HG02610 (cell line): ENCODE data around the gene UTS2B.

Experiments used
- ATAC-seq: cut with Tn5 transposase; IDR thresholded peaks from one replicate; pipeline ENCODE4 v1.9.1; 2021; ENCODE audit warnings: mild to moderate bottlenecking, moderate library complexity; ENCODE audit not compliant: unreplicated experiment

UTS2B gene

DNA sequence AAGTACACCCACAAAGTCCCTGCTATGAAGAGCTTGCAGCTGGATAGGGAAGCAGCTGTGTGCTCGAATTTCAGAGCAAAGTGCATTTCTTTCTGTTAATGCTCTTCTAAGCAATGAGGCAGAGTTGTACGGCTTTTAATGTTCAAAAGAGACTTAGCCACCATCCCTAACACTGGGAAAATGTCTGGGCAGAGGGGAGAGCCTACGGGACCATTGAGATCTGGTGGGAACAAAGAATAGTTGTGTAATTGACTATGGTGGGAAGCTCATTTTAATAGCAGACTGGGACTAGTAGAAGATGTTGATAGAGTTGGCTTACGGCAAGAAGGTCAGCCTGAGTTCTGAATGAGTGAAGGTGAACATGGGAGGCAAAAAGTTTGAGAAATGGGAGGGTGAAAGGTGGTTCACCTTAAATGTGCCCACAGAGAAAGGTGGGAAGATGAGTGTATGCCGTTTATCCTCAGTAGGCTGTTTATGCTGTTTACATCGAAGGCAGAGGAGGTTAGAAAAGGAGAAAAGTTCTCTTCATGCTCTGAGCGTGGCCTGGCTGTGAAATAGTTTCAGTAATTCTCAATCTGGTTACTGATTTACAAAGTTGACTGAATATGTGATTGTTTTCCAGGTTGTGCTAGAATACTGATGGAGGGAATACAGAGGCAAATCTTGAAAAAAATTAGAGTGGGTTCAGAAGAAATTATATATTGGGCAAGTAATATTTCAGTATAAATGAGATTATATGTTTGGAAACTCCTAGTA, 22.9 kb upstream of the UTS2B start:
- no peak for ATAC-seq

DNA sequence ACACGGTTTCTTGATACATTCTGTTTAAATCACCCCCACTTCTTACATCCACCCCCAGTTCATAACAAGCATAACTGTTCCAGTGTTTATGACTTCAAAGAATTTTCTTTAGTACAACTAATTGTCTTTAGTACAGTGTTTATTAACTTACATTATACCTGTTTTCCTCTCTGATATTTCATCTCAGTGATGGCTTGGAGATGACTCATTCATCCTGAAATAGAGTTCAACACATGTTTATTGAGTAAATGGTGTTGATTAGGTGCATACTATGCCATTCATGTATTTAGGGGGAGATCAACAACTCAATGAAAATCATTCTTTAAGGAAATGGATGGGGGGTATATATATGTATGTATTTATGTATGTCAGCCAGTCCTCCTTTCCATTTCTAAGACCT, 21.7 kb upstream of the UTS2B start:
- ATAC-seq: no peak

DNA sequence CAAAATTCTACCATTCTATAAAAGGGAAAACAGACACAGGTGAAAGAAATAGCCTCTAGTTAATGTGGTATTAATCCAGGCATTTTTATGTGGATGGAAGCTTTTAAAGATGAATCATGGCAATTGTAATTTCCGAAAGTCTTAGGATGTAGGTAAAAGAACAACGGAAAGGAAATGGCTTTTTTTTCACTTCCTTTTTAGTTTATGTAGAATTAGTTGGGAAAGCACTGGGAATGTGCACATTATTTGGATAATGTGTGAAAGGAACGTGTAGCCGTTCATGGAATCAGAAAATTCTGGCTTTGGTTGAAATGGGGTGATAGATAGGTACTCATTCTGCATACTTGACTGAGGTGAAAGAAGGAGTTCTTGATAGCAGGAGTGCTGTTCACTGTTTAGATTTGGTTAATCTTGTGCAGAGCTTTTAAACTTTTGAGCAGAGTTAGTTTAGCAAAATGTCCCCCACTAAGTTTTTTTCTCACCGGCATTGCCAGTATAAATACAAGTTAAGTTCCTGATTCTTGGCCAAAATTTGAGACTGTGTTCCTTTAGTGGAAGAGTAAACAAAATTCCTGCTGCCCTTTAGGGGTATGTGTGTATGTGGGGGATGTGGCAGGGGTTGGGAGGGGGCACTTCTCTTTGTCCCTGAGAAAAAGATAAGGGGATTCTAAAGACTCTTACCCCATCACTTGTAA, 20.2 kb upstream of the UTS2B start:
- no peak for ATAC-seq

DNA sequence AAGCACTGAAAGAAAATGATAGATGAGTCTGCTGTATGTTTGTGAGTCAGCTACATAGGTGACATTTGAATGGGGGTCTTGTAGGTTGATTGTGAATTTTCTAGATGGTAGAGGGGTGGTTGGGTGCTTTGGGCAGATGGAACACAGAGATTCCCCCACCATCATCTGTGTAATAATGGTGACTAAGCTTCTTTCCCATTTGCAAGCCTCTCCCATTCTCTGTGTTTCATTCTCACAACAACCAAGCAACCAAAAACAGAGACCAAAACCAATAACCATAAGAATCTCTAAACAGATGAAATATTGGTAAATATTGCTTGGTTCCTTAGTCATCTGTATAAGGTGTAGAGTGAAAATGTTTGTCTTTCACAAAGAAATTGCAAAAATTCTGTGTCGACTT, 17.8 kb upstream of the UTS2B start:
- no peak for ATAC-seq

DNA sequence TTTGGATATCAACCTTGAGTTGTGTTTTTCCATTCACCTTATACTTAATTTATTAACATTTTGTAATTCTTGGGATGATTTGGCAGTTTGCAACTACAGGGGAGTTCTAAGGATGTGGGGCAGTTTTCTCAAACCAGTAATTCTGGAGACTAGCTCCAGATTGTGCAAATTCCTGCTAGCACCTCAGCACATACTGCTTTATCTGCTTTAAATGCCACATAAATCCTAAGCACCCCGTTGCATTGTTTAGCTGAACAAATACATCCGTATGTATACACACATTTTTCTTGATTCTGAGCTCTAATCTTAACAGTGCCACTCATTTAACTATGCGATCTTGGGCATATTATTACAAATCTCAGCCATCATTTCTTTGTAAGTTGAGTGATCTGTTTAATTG, 16.9 kb upstream of the UTS2B start:
- ATAC-seq: no peak

DNA sequence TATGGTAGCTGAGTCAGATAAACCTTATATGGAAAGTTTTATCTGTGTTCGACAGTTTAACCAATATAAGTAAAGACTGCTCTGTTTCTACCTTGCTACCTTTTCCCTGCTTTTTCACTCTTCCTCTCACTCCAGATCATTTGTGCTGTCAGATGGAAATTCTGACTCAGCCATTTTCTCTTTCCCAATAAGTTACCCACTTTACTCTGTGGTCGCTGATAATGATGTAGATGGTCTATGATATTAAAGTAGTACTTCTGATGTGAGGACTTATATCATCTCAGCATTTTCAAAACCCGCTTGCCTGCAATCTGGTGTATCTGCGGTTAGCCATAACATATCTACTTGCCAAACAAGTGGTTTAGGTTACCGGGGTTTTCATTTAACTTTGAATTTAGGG, 15.0 kb upstream of the UTS2B start:
- no peak for ATAC-seq

DNA sequence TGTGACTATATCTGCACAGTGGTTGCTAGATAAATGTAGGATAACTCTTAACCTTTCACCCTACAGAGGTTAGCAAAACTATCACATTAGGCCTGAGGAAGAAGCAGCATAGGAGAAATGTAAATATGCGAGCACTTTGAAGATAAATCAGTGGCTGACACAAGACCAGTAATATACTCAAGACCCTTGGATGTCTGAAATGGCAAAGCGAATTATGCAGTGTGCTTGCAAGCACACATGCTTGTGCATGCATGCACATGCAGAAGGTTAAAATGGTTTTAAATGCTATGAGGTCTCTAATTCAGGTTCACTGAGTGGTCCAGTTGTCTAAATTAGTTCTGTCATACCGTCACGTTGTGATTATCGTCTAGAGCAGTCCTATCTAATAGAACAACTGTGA, 13.6 kb upstream of the UTS2B start:
- no peak for ATAC-seq

DNA sequence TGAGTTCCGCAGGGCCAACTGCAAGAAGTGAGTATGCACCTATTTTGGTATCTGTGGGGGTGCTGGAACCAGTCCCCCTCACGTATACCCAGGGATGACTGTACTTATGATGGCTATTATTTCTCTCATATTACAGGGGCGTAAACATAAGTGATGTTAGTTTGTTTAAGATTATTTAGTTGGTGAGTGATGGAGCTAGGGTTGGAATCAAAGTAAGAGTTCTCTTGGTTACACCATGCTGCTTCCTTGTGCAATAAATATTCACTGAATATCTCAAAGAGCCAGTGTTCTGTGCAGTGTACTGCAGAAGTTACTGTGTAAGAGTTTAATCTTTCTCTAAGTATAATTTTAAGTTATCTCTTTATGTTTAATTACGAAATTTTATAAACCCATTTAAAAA, 12.8 kb upstream of the UTS2B start:
- ATAC-seq: no peak

DNA sequence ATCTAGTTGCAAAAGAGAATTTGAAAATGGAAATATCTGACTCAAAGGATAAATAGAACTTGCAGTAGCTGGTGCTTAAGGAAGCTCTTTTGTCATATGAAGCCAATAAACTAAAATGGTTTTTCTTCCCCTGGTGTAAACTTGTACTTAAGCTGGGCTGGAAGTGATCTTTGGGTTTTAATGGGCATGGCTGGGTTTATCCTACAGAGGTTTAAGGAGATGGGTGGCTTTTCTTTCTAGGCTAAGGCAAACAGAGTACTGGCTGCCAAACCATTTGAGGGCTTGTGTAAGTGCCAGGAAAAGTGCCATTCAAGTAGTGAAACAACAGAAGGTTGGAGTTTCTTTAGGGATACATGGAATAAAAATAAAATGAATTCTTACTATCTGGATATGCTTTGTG, 12.1 kb upstream of the UTS2B start:
- ATAC-seq: no peak

DNA sequence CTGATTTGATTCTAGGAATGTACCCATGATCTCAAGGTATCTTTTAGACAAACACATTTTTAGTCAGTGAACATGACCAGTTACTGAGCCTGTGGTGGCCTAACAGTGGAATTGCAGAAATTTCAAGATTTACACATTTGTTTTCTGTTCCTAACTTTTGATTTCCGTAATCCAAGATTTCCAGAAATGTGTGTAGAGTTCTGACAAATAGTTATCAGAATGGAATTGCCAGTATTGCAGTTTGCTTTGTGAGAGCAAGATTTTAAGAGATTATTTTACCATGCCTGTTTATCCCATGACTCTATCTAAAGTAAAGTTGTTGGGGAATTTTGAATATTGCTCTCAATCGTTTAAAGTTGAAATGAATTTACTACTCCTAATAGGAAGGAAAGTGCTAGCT, 11.7 kb upstream of the UTS2B start:
- no peak for ATAC-seq

DNA sequence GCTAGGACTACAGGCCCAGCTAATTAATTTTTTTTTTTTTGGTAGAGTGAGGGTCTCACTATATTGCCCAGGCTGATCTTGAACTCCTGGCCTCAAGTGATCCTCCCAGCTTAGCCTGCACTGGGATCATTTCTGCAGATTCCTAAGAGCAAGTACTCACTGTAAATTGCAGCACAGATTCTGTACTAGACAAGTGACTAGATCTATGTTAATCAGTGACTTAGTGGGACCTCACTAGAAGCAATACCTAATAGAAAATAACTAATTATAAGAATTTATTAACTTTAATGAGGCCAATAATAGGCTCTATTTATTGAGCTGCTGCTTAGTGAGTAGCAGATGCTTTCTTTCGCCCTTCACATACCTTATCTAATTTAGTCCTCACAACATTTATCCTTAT, 10.6 kb upstream of the UTS2B start:
- no peak for ATAC-seq

DNA sequence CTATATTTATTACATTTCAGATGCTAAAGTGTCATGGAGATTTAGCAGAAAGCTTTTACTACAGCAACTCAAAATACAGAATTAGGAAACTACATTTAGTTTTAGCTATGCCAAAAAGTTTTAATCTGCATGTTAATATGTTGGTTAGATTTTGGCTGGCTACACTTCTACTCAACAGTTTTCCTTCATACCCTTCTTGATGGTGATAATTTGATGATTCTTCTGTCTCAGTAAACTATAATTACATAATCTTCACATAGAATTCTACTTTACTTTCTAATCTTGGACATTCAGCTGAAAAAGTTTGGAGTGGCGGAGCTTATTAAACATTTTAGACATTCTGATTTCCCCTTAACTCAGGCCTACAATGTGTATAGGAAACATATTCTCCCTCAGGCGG, 10.0 kb upstream of the UTS2B start:
- no peak for ATAC-seq

DNA sequence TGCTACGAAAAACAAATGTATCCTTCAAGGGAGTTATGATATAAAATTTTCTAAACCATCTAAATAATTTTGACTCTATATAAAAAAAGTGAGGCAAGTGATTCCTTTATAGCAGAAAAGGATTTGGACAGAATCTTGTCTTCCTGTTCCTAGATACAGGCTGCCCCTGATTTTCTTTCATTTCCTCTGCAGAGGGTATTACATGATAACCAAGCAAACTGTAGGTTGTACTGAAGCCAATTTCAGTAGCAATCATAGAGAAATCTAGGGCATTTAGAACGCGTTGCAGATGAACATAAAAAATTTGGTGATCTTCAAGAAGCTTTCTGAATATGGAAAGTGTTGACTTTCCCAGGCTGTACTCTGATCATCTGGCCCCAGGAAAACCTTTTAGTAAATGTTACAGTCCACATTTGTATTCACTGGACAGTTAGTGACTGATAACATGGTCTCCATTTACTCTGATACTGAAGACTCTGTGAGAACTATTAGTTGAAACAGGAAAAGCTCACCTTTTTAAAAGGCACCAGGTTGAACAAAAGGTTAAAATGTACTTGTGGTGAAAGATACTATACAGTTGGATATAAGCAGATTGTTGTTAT, 9.1 kb upstream of the UTS2B start:
- no peak for ATAC-seq

DNA sequence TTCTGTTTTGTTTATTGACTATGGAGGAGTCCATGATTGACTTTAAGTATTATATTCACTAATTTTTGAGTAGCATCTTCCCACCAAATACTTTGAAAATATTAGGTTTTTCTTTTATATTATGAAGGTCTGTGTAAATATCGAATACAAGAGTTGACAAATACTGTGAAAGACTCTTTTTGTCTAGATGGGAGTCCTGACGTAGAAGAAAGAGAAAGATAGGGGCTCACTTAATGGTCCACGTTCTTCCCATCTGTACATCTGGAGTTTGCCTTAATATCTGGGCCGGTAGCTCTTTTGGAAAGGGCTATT, 7.8 kb upstream of the UTS2B start:
- no peak for ATAC-seq

DNA sequence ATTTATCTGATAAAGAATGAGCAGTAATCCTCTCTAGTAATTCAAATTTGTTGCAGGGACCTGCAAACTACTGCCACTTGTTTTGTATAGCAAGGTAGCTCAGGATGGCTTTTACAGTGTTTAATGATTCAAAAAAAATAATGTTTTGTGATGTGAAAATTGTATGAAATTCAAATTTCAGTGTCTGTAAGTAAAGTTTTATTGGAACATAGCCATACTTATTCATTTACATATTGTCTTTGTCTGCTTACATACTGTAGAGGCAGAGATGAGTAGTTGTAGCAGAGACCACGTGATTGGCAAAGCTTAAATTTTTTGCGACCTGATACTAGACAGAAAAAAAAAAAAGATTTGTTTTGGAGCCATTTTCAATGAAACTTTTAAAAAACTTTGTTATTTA, 6.5 kb upstream of the UTS2B start:
- no peak for ATAC-seq

DNA sequence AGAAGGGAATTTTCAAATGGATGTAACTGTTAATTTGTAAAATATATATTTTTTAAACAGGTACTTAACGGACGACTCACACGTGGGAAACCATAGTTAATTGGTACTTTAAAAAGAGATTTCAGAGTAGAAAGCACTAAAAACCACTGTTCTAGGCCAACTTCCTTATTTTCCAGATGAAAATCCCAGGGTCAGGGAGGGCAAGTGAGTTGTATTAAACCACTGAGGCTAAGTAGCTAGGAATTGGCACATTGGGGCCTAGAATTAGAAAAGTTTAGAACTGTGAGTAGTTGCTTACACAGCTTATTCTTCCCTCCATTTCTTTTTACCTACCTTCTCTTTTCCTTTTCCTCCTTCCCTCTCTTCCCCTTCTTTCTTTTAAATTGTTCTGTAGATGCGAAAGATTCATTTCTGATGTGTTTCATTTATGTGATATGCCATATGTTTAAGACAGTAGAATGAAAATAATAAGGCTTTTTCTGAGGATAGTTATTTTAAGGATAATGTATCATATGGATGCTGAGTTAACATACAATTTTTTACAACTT, 4.1 kb upstream of the UTS2B start:
- no peak for ATAC-seq

DNA sequence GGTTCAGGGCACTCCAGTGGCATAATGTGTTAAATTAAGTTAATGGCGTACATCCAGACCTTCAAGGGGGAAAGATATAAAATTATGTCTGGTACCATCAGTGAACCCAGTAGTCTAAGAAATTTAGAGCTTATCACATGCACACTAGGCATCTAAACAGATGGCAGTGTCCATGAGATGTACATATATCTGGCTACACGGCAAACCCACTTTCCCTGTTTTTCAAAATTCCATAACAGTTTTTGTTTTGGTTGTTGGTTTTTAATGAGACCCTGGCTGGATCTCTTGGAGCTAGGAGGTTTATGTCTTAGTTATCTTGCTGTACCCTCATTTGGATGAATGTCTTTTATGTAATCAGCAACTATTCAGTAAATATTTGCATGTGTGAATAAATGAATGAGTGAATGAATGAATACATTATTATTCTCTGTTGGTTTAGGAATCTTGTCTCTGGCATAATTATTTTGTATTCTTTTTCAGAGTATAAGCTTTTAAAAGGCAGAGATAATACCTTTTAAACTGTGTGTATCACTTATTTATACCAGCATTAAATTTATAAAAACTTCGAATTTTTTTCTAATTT, 3.1 kb upstream of the UTS2B start:
- ATAC-seq: no peak

DNA sequence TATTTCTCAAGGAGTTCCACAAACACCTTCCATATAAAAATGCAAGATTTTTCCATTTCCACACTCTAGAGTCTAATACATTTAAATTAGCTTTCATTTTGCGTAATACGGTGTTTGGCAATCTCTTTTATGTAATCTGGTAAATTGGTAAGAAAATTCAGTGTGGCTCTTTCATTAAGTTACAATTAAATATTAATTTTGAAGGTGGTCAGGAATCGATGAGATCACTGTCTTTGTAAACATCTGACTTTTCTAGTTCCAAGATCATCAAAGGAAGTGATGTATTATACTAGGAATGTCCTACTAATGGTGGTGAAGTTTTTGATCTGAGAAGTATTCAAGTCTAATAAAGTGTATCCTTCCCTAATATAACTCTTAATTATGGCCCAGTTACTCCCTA, 1.1 kb upstream of the UTS2B start:
- ATAC-seq: no peak

DNA sequence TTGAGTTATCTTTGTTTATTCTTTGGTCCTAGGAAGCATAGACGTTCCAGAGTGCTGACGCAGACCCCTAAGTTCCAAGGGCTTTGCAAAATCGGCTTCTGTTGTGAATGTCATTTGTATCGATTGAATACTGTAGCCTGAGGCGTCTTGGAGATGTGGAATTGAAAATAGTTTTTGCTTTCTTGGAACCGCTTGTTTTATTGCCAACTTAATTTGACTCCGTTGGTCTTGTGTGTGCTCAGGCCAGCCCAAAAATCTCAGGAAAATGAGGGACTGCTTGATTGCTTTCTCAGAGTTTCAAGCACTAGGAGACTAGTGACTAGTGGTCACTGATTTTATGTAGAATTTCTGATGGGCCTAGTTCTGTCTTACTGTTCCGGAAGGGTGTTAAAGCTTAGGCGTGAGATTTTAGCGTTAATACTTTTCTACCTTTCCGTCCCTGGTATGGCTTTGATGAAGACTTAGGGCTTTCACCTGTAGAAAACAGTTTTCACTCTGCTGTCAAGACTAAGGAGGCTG, 263 bp upstream of the UTS2B start:
- no peak for ATAC-seq

DNA sequence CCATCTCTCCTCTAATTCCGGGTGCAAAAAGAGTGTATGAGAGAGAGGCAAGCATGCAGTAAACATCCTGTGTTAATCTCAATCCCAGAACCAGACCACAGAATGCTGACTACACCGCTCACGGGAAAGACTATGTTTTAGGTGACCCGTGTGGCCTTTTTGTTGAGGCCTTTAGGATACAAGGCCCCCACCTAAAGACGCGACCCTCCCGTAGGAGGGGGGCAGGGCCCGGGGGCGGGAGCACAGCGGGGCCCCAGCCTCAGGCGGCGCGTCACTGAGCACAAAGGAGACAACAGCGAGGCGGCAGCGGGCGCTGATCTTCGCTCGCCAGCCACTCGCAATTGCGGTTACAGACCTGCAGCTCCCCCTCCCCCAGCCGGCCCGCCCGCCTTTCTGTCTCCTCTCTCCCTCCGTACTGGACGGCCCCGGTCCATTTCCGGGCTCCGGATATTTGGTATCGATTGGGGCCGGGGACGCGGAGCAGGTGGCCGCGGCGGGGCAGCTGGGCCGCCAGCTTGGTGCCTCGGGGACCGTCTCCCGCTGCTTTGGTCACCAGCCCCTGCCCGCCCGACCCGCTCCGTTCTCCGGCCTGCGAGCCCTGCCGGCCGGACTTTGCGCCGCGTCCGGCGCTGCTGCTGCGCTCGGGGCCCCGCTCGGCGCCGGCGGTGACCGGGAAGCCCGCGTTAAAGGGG, 1.2 kb downstream of the UTS2B start, which contains the start of gene CCDC50:
TSS of gene CCDC50 (plus strand) at position 433 of the 692 bp plus-strand sequence. CDS start 281 bp downstream, outside the sequence.
- ATAC-seq: peak; percentile 68

DNA sequence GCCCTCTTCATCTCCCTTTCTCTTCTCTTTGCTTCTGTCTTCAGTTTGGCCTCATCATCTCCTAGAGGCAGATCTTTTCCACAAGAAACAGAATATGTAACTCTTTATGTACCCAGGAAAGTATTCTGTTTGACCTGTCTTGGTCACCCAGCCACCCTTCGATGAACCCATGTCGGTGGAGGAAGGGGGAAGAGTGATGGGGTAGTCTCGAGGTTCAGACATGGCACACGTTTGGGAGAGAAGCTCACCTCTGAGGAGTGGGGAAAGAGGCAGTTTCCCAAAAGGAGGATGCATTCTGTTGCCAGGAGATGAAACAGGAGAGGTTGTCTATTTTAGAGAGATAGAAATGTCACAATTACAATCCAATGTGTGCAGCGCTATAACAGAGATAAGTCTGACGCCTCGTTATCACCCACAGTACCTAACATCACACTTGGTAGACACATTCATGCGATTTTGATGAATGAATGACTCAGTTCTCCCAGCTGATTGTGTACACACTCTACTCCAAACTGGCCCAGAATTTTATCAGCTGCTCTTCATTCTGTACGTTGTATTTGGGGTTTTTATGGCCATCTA, 1.9 kb downstream of the UTS2B start:
- peak; percentile 20 for ATAC-seq
